ENCODE data around the gene GNAI2.
"Not testable (repeated sequence)": the region's sequence is repeated elsewhere in the genome, so short reads cannot be mapped to it uniquely, and the experiment has no call there.

GNAI2 gene

GRCh38 chr3:50246517-50246954 is 10.5 kb downstream of the GNAI2 start:
- DNase-seq, result peak; percentile 73 to 76

- no peak for DNase-seq
Observed at GRCh38 chr3:50248387-50248786, 12.4 kb downstream of the GNAI2 start.

- no peak for DNase-seq
Observed at GRCh38 chr3:50249457-50249856, 13.5 kb downstream of the GNAI2 start.

- no peak for DNase-seq
Observed at GRCh38 chr3:50250514-50250913, 14.5 kb downstream of the GNAI2 start.

DNA sequence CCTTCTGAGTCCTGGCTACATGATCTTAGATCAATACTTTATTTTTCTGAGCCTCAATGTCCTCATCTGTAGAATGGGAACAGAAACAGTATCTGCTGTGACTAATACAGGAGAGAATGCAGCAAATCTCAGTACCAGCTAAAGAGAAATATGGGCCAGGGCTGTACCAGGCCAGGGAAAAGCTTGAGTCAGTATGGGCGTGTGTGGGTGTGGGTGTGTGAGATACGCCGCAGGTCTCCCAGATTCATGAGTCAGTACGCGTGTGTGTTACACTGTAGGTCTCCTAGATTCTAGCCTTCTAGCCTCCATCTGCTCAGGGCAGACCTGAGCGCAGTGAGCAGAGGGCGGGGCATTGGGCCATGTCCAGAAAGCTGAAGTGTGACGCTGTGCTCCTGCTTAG is 15.2 kb downstream of the GNAI2 start:
- DNase-seq, result no peak

- DNase-seq, result no peak
Observed at GRCh38 chr3:50254577-50255250, 18.7 kb downstream of the GNAI2 start.

DNA sequence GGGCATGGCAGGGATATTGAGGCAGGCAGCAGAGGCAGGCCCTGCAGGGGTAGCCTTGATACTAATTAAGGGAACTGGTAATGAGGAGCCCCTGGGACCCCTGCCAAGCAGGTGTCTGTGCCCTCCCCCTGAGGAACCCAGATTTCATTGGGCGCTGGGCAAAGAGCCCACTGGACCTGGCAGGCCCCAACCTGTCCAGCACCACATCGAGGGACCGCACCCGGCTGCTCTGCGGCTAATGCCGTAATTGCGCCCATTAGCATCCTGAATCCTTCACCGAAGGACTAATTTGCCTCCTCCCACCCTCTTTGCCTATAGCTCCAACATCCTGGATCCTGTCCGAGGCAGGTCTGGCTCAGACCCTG is 19.2 kb downstream of the GNAI2 start:
- no peak for DNase-seq

- DNase-seq, result no peak
Observed at GRCh38 chr3:50256978-50257890, 21.2 kb downstream of the GNAI2 start.

DNA sequence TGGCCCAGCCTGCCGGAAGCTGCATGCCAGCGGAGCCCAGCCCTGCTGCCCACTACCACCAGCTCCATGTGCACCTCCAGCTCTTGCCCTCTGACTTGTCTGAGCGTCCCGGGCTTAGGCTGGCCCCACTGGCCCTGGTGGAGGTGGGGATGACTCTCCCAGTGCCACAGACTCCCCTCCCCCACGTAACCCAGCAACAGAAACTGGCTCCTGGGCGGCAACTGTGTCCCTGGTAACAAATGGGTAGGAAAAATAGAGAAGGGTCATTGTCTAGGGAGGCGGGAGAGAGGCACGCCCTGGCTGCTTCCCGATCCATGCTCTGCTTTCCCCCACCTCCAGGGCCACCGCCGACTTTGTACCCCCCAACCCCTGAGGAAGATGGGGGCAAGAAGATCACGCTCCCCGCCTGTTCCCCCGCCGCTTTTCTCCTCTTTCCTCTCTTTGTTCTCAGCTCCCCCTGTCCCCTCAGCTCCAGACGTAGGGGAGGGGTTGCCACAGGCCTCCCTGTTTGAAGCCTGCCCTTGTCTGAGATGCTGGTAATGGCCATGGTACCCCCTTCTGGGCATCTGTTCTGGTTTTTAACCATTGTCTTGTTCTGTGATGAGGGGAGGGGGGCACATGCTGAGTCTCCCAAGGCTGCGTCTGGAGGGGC is 22.2 kb downstream of the GNAI2 start:
- no peak for DNase-seq

- no peak for DNase-seq
Observed at GRCh38 chr3:50258979-50259378, 23.0 kb downstream of the GNAI2 start.

- no peak for DNase-seq
Observed at GRCh38 chr3:50259432-50260026, 23.5 kb downstream of the GNAI2 start.

GRCh38 chr3:50260027-50260941 is 24.3 kb downstream of the GNAI2 start:
- peak; percentile 78 to 91 for DNase-seq

- no peak for DNase-seq
Observed at GRCh38 chr3:50260942-50261441, 25.0 kb downstream of the GNAI2 start.

DNA sequence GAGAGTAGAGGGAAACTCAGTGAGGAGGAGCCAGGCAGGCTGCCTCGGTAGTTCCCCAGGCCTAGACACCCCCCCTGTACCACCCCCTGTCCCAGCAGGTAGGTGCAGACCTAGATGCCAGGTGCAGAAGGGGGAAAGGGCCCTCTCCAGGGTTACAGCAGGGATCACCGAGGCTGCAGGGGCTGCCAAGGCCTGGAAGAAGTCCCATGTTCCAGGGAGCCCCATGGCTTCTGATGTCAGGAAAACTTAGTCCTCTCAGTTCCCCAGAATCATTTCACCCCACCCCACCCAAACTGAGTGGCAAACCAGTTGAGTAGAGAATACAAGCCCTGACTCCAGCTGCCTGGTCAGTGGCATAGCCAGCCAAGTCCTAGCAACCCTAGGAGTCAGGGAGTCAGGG is 25.5 kb downstream of the GNAI2 start:
- DNase-seq, result no peak

DNA sequence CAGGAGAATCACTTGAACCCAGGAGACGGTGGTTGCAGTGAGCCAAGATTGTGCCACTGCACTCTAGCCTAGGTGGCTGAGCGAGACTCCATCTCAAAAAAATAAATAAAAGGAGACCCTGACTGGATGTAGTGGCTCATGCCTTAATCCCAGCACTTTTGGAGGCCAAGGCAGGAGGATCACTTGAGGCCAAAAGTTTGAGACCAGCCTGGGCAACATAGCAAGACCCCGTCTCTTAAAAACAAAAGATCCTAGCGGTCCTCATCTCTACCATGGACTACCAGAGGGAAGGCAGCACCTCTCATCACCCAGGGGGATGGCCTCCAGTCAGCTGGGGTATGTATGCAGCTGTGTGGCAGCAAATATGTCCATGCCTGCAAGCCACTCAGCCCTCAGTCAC is 26.2 kb downstream of the GNAI2 start:
- not testable (repeated sequence) for DNase-seq

DNA sequence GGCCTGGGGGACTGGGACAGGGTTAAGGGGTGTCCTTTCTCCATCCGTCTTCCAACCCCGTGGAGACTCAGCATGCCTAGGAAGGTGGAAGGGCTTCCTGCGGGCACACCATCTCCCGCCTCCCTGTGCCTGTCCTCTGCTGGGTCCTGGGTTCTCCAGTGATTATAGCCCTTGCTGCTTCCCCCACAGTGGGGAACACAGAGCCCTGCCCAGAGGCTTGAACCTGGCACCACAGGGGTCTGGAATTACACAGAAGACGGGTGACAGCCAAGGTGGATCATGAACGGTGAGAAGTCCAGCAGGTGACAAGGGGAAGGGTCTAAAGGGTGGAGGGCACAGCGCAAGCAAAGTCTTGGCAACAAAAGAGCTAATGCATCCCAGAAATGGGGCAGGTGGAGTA is 26.8 kb downstream of the GNAI2 start:
- DNase-seq, result no peak

GRCh38 chr3:50263478-50264382 is 27.7 kb downstream of the GNAI2 start:
- DNase-seq, result no peak

- DNase-seq, result no peak
Observed at GRCh38 chr3:50264383-50264963, 28.5 kb downstream of the GNAI2 start.

DNA sequence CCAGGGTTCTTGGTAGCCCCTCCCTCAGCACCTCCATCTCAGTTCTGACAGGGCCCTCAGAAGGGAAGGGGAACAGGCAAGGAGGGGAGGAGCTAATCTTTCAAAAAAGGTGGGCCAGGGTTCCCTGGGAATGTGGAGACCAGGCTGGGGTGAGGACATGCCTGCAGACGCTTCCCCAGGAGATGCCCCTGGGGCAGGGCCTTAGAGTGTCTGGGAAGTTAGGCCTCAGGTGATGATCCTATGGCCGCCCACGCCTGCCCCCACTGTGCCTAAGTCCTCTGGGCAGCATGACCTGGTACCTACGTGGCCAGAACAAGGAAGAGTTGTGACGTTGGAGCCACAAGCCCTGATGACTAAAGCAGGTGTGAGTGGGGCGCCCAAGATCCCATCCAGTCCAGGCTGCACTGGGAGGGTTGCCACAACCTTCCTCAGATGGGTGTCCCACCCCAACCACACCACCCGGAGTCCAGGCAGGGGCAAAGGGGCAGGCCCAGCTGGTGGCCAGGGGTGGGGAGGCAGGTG is 29.0 kb downstream of the GNAI2 start:
- no peak for DNase-seq

DNA sequence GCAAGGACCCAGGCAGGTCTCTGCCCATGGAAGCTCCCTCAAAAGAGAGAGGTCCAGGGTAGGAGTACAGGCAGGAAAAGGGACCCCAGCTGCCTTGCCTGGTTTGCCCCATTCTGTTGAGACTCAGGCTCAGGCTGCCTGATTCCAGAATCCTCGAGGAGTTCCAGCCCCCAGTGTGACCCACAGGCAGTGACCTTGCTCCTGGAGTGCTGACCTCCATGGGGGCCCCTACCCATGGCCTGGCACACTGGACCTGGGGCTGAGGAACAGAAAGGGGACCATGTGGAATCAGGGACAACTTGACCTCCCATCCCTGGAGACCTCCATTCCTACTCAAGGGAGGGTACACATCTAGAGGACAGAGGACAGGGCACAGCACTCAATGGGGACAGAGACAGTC is 29.6 kb downstream of the GNAI2 start:
- no peak for DNase-seq
